ENCODE results near the gene GFRA1. TPM values are rescaled to one million over a fixed set of nuclear protein-coding genes. Genes with fewer than 3 reads are reported as not detected.

GFRA1 gene
- total and polyA plus RNA-seq, 8 donors, result 0.29 to 83.2 (median 4.6) TPM

- Histone ChIP-seq H3K27me3 (no peaks in the 10 kb centered on the region), H3K4me1 (no peaks in the 10 kb centered on the region), H3K9me3 (no peaks in the 10 kb centered on the region), H3K36me3 (peaks cover 0 to 4% (median 0%) of the 10 kb centered on the region in 4 donors), H3K27ac (no peak overlapping the region), H3K4me3 (no peak overlapping the region)
- WGBS, 5 donors, result 83 to 92% (median 89%) methylated on average over 7 of the region's 7 CpGs
- no peak for DNase-seq
- intact Hi-C loops (cut with DNase I; ENCODE audit: low total_unique reads), result no loop called here
- TF ChIP-seq, protein P1, sequence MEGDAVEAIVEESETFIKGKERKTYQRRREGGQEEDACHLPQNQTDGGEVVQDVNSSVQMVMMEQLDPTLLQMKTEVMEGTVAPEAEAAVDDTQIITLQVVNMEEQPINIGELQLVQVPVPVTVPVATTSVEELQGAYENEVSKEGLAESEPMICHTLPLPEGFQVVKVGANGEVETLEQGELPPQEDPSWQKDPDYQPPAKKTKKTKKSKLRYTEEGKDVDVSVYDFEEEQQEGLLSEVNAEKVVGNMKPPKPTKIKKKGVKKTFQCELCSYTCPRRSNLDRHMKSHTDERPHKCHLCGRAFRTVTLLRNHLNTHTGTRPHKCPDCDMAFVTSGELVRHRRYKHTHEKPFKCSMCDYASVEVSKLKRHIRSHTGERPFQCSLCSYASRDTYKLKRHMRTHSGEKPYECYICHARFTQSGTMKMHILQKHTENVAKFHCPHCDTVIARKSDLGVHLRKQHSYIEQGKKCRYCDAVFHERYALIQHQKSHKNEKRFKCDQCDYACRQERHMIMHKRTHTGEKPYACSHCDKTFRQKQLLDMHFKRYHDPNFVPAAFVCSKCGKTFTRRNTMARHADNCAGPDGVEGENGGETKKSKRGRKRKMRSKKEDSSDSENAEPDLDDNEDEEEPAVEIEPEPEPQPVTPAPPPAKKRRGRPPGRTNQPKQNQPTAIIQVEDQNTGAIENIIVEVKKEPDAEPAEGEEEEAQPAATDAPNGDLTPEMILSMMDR (IDR thresholded peaks at IDR 0.05), result no peak
- TF ChIP-seq POLR2AphosphoS5 (IDR thresholded peaks at IDR 0.05) (no peak), POLR2A (IDR thresholded peaks at IDR 0.05) (no peak)
These were observed 213.7 kb downstream of the GFRA1 start for GRCh38 chr10:116059320-116059719.

GRCh38 chr10:116056445-116057293, 216.3 kb downstream of the GFRA1 start:
- DNase-seq, result no peak
- Histone ChIP-seq H3K9me3 (no peaks in the 10 kb centered on the region), H3K4me3 (no peak overlapping the region), H3K27me3 (no peaks in the 10 kb centered on the region), H3K27ac (no peak overlapping the region), H3K36me3 (no peaks in the 10 kb centered on the region), H3K4me1 (no peaks in the 10 kb centered on the region)
- 86 to 89% (median 87%) methylated on average over 11 of the region's 11 CpGs for WGBS, 5 donors
- intact Hi-C loops (cut with DNase I; ENCODE audit: low total_unique reads), result no loop called here
- TF ChIP-seq EP300 (IDR thresholded peaks at IDR 0.05) (no peak), POLR2AphosphoS5 (IDR thresholded peaks at IDR 0.05) (peak in 2 of 3 donors; percentile 20 to 49)
- TF ChIP-seq, protein P1 (IDR thresholded peaks at IDR 0.05), result no peak

DNA sequence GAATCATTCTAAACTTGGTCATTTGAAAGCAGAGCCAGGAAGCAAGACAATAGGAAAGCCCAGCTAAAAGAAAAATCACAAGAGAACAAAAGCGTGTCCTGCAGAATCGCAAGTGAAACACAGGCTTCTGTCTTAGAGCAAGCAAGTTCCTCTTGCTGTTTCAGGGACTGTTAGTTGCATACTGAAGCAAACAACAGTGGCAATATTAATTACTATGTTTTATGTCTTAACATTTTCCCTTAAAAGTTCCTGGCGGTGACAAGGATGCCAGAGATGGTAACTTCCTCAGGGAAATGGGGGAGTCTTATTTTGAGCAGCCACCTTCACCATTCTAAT, 217.1 kb downstream of the GFRA1 start:
- Histone ChIP-seq H3K27ac (no peak overlapping the region), H3K4me1 (no peaks in the 10 kb centered on the region), H3K27me3 (no peaks in the 10 kb centered on the region), H3K36me3 (no peaks in the 10 kb centered on the region), H3K4me3 (no peak overlapping the region), H3K9me3 (no peaks in the 10 kb centered on the region)
- TF ChIP-seq POLR2A (IDR thresholded peaks at IDR 0.05), result no peak
- TF ChIP-seq EP300 (IDR thresholded peaks at IDR 0.05), result no peak
- TF ChIP-seq, protein P1 (IDR thresholded peaks at IDR 0.05), result no peak
- no peak for DNase-seq
- intact Hi-C loops (cut with DNase I; ENCODE audit: low total_unique reads), result no loop called here
- 85 to 91% (median 90%) methylated on average over 3 of the region's 3 CpGs for WGBS, 5 donors

GRCh38 chr10:116055252-116055916, 217.6 kb downstream of the GFRA1 start:
- intact Hi-C loops (cut with DNase I; ENCODE audit: low total_unique reads), result no loop called here
- Histone ChIP-seq H3K27ac (no peak overlapping the region), H3K9me3 (no peaks in the 10 kb centered on the region), H3K4me3 (no peak overlapping the region), H3K27me3 (no peaks in the 10 kb centered on the region), H3K4me1 (no peaks in the 10 kb centered on the region), H3K36me3 (no peaks in the 10 kb centered on the region)
- DNase-seq, result peak in 1 of 2 donors; percentile 21
- 66 to 73% (median 73%) methylated on average over 14 of the region's 14 CpGs for WGBS, 5 donors
- TF ChIP-seq POLR2A (IDR thresholded peaks at IDR 0.05), result no peak
- TF ChIP-seq POLR2AphosphoS5 (IDR thresholded peaks at IDR 0.05), result no peak
- TF ChIP-seq EP300 (IDR thresholded peaks at IDR 0.05), result no peak
- TF ChIP-seq, protein P1 (IDR thresholded peaks at IDR 0.05), result no peak
